Measurements from ENCODE around the gene CMBL. TPM values are rescaled to one million over a fixed set of nuclear protein-coding genes. Genes with fewer than 3 reads are reported as not detected.
A peak's percentile ranks its signal among the peaks of the same experiment; 100 is the strongest.
"Not testable (repeated sequence)": the region's sequence is repeated elsewhere in the genome, so short reads cannot be mapped to it uniquely, and the experiment has no call there.

CMBL gene
- 100 to 1,000 TPM in 2 of 10 donors, 10 to 100 TPM in 8; 54.1 to 104 (median 79.0) TPM for polyA plus RNA-seq (ENCODE audit: insufficient read length in 10 of 10)
- long read RNA-seq, donor 1, transcript CMBL-201 (6 exons, 2,335 nt), result major isoform, 23 of 67 reads
- long read RNA-seq, donor 1, partial matches to known transcripts, result 38 of 67 reads
- long read RNA-seq, donor 1, other reads (novel, unspliced or antisense), result 0 of 67 reads
- long read RNA-seq, donor 2, transcript CMBL-201 (6 exons, 2,335 nt), result major isoform, 22 of 72 reads
- long read RNA-seq, donor 2, partial matches to known transcripts, result 48 of 72 reads
- long read RNA-seq, donor 2, other reads (novel, unspliced or antisense), result 0 of 72 reads
- long read RNA-seq, donor 3, result 0 reads
- long read RNA-seq, donor 4, transcript CMBL-201 (6 exons, 2,335 nt), result major isoform, 12 of 72 reads
- long read RNA-seq, donor 4, partial matches to known transcripts, result 56 of 72 reads
- long read RNA-seq, donor 4, other reads (novel, unspliced or antisense), result 0 of 72 reads
- long read RNA-seq, donor 5, transcript CMBL-201 (6 exons, 2,335 nt), result major isoform, 26 of 60 reads
- long read RNA-seq, donor 5, partial matches to known transcripts, result 33 of 60 reads
- long read RNA-seq, donor 5, other reads (novel, unspliced or antisense), result 0 of 60 reads
- long read RNA-seq, donor 6, transcript CMBL-201 (6 exons, 2,335 nt), result major isoform, 34 of 122 reads
- long read RNA-seq, donor 6, partial matches to known transcripts, result 80 of 122 reads
- long read RNA-seq, donor 6, other reads (novel, unspliced or antisense), result 8 of 122 reads
- long read RNA-seq, donor 7, transcript CMBL-201 (6 exons, 2,335 nt), result major isoform, 11 of 55 reads
- long read RNA-seq, donor 7, partial matches to known transcripts, result 44 of 55 reads
- long read RNA-seq, donor 7, other reads (novel, unspliced or antisense), result 0 of 55 reads
- long read RNA-seq, donor 8, transcript CMBL-201 (6 exons, 2,335 nt), result major isoform, 9 of 25 reads
- long read RNA-seq, donor 8, partial matches to known transcripts, result 15 of 25 reads
- long read RNA-seq, donor 8, other reads (novel, unspliced or antisense), result 0 of 25 reads
- long read RNA-seq, donor 9, partial matches to known transcripts, result 0 of 3 reads
- long read RNA-seq, donor 9, other reads (novel, unspliced or antisense), result 0 of 3 reads

- peak in 2 of 3 donors; percentile 61 to 87 for DNase-seq
Observed at GRCh38 chr5:10307206-10308148, at the start of gene CMBL. Gene CMBL (minus strand): TSS chr5:10307902. CDS start chr5:10290762, 17,140 bp downstream.

- peak in 2 of 3 donors; percentile 53 to 73 for DNase-seq
Observed at GRCh38 chr5:10355071-10355889, 47.6 kb upstream of the CMBL start.

GRCh38 chr5:10354048-10354872, 46.6 kb upstream of the CMBL start:
- DNase-seq, result peak in 2 of 3 donors; percentile 77 to 90

DNA sequence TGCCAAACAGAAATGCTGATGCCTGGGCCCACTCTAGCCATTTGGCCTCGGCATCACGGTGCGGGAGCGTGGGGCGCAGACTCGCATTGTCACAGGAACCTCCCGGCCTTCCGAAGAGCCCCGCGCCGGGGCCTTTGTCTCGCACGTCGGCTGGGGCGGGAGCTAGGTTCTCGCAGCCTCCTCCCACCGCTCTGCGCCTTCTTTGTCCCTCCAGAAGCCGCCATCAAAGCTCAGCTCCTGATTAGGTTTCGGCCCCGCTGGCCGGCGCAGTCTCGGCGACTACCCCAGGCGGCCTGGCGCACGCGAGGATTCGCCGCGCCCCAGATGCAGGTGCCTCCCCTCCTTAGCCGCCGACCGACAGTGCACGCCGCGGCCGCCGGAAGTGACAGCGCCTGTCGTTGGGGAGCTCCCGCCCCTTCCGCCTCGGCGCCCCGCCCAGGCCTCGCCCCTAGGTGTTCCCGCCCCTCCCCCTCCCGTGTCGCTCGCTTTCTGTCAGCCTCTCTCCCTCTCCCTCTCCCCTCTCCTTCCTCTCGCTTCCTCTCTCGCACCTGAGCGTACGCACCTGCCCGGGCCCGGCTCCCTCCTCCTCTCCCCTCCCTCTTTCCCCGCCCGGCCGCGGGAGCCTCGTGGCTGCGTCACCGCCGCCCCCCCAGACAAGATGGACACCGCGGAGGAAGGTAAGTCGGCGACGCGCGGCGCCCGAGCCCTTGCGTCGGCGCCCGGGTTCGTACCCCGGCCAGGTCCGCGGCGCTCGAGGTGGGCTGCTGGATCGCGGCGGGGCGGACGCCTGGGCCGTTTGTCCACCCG, 45.7 kb upstream of the CMBL start, which contains the start of gene MARCHF6:
TSS of gene MARCHF6 (plus strand) at position 455 of the 807 bp plus-strand sequence. CDS start at position 659, 204 bp downstream.
- peak; percentile 92 to 97 (median 94) for DNase-seq

- DNase-seq, result no peak
Observed at GRCh38 chr5:10352430-10353240, 44.9 kb upstream of the CMBL start.

- DNase-seq, result no peak
Observed at GRCh38 chr5:10351919-10352318, 44.2 kb upstream of the CMBL start.

- DNase-seq, result peak in 1 of 3 donors; percentile 48
Observed at GRCh38 chr5:10351199-10351905, 43.6 kb upstream of the CMBL start.

GRCh38 chr5:10348258-10348657, 40.6 kb upstream of the CMBL start:
- DNase-seq, result no peak

GRCh38 chr5:10344461-10345106, 36.9 kb upstream of the CMBL start:
- DNase-seq, result not testable (repeated sequence)

- no peak for DNase-seq
Observed at GRCh38 chr5:10343486-10343885, 35.8 kb upstream of the CMBL start.

DNA sequence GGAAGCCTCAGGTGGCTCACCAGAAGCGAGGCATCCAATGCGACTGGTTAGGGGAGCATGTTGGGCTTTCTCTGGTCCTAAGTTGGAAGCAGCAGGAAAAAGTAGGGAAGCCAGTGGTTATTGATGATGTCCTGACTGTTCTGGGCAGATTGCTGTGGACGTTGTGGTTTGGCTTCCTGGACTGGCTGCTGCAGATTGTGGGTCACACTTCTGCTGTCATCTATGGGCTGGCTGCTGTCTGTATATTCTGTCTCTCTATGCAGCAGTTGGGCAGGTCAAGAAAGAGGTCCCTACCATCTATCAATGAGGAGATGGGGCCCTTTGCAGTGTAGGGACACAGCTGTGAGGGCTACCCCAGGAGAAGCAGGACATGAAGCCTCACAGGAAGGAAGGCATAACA, 32.3 kb upstream of the CMBL start:
- no peak for DNase-seq

DNA sequence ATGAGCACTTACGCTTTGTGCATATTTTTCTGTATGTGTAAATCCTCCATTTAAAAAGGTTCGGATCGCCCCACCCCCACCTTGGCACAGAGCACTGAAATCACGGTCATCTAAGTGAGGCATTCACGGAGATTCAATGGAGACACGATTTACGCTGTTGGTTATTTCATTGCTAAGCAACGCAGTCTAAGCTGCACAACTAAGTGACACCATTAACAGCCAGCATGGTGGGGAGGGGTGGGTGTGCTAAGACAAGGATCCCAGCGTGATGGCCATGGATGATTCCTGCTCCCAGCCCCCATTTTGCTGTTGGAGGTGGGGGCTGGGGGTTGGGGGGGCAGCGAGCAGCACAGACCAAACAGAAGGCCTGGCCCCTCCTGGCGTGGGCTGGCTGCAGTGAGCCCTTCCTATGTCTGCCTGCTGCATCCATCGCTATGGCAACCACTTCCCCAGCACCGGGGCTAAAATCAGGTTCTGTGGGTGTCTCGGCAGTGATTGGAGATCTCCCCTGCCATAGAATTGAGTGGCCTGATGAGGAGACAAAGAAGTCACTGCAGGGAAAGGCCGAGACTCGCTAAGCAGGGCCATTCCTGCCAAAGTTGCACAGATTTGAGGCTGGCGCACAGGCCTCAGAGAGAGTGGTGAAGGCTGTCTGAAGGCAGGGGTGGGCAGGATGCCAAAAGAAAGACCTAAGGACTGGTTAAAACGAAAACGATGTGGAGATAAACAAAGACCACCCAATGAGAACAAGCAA, 31.5 kb upstream of the CMBL start:
- DNase-seq, result no peak

- no peak for DNase-seq
Observed at GRCh38 chr5:10338686-10339057, 31.0 kb upstream of the CMBL start.

DNA sequence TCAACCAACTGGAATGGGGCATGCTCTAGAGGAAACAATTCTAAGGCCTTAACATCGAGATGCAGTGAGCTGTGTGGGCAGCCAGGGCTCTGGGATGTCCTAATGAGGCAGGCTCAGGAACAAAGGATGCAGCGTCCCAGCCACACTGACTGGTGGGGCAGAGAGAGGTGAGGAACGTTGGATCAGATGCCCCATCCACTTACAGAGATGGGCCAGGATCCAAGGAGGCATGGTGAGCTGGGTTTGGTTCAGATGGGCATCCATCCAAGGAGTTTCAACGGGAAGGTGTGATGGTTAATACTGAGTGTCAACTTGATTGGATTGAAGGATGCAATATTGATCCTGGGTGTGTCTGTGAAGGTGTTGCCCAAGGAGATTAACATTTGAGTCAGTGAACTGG, 30.3 kb upstream of the CMBL start:
- DNase-seq, result no peak

GRCh38 chr5:10337107-10337506, 29.4 kb upstream of the CMBL start:
- no peak for DNase-seq

All from muscle of back (tissue), 13 donors.